ENCODE results near the gene CCNO. TPM values are rescaled to one million over a fixed set of nuclear protein-coding genes. Genes with fewer than 3 reads are reported as not detected.

Gene CCNO
- not detected for total RNA-seq
- 1 to 10 TPM in 1 of 3 donors, not detected in 2; 2.0 TPM for polyA plus RNA-seq

GRCh38 chr5:55232985-55233928 lies at the start of gene CCNO:
Gene CCNO (minus strand): TSS chr5:55233608. CDS start chr5:55233523, 85 bp downstream.
- Histone ChIP-seq H3K4me3 (peak within 1 kb of the TSS; percentile 29 to 57 (median 48)), H3K36me3 (no peaks in the 10 kb centered on the region), H3K27me3 (peaks cover 46 to 89% (median 75%) of the 10 kb centered on the region in 3 donors), H3K4me1 (peaks cover 0 to 37% (median 34%) of the 10 kb centered on the region in 4 donors), H3K27ac (no peak within 1 kb of the TSS), H3K9me3 (no peaks in the 10 kb centered on the region)
- TF ChIP-seq POLR2A (IDR thresholded peaks at IDR 0.05) (no peak), POLR2AphosphoS5 (IDR thresholded peaks at IDR 0.05) (peak in 1 of 4 donors; percentile 40)
- DNase-seq, result peak; percentile 71
- intact Hi-C loops (cut with DNase I), result loop anchor here (2.0 kb wide), 1 partner anchor 58 kb away; no protein-coding TSS in a partner anchor
- WGBS, 2 donors, result 1% methylated on average over 106 of the region's 106 CpGs

- WGBS, 2 donors, result 96 to 97% methylated on average over 4 of the region's 4 CpGs
- Histone ChIP-seq H3K36me3 (peaks cover 16 to 100% (median 55%) of the 10 kb centered on the region in 4 donors), H3K4me1 (no peaks in the 10 kb centered on the region), H3K27me3 (no peaks in the 10 kb centered on the region), H3K4me3 (no peak overlapping the region), H3K27ac (no peak overlapping the region), H3K9me3 (no peaks in the 10 kb centered on the region)
- no peak for DNase-seq
- intact Hi-C loops (cut with DNase I), result no loop called here
- TF ChIP-seq EP300 (IDR thresholded peaks at IDR 0.05), result no peak
- TF ChIP-seq CTCF (IDR thresholded peaks at IDR 0.05), result no peak
- no peak for TF ChIP-seq POLR2AphosphoS5 (IDR thresholded peaks at IDR 0.05)
- TF ChIP-seq POLR2A (IDR thresholded peaks at IDR 0.05), result no peak
Measured at GRCh38 chr5:55278778-55279177, 45.4 kb upstream of the CCNO start.

GRCh38 chr5:55276771-55277170 lies 43.4 kb upstream of the CCNO start:
- no peak for TF ChIP-seq POLR2A (IDR thresholded peaks at IDR 0.05)
- no peak for TF ChIP-seq POLR2AphosphoS5 (IDR thresholded peaks at IDR 0.05)
- 87 to 89% methylated on average over 1 of the region's 1 CpG for WGBS, 2 donors
- H3K36me3 ChIP-seq, result peaks cover 10 to 100% (median 46%) of the 10 kb centered on the region in 4 donors

GRCh38 chr5:55258339-55258738 lies 24.9 kb upstream of the CCNO start:
- intact Hi-C loops (cut with DNase I), result no loop called here
- 97% methylated on average over 3 of the region's 3 CpGs for WGBS, 2 donors
- DNase-seq, result no peak
- Histone ChIP-seq H3K4me3 (no peak overlapping the region), H3K4me1 (no peaks in the 10 kb centered on the region), H3K27me3 (no peaks in the 10 kb centered on the region), H3K36me3 (peaks cover 3 to 92% (median 34%) of the 10 kb centered on the region in 4 donors), H3K9me3 (no peaks in the 10 kb centered on the region), H3K27ac (no peak overlapping the region)
- no peak for TF ChIP-seq POLR2A (IDR thresholded peaks at IDR 0.05)
- TF ChIP-seq POLR2AphosphoS5 (IDR thresholded peaks at IDR 0.05), result no peak
- TF ChIP-seq EP300 (IDR thresholded peaks at IDR 0.05), result no peak
- TF ChIP-seq CTCF (IDR thresholded peaks at IDR 0.05), result no peak

More at GRCh38 chr5:55276771-55277170, 43.4 kb upstream of the CCNO start:
- Histone ChIP-seq H3K4me3 (no peak overlapping the region), H3K27me3 (no peaks in the 10 kb centered on the region), H3K9me3 (no peaks in the 10 kb centered on the region), H3K4me1 (no peaks in the 10 kb centered on the region), H3K27ac (no peak overlapping the region)
- DNase-seq, result no peak
- intact Hi-C loops (cut with DNase I), result no loop called here

- intact Hi-C loops (cut with DNase I), result no loop called here
- no peak overlapping the region for H3K4me3 ChIP-seq
- H3K36me3 ChIP-seq, result peaks cover 3 to 56% (median 27%) of the 10 kb centered on the region in 4 donors
- 90 to 93% methylated on average over 4 of the region's 4 CpGs for WGBS, 2 donors
- no peak for DNase-seq
- H3K27me3 ChIP-seq, result no peaks in the 10 kb centered on the region
- no peak overlapping the region for H3K27ac ChIP-seq
- no peaks in the 10 kb centered on the region for H3K9me3 ChIP-seq
- no peaks in the 10 kb centered on the region for H3K4me1 ChIP-seq
- TF ChIP-seq POLR2AphosphoS5 (IDR thresholded peaks at IDR 0.05) (no peak), CTCF (IDR thresholded peaks at IDR 0.05) (no peak), EP300 (IDR thresholded peaks at IDR 0.05) (no peak), POLR2A (IDR thresholded peaks at IDR 0.05) (no peak)
Measured at GRCh38 chr5:55254802-55255201, 21.4 kb upstream of the CCNO start.

All from sigmoid colon (tissue), 7 donors.